ENCODE results near the gene PCED1B.
"Not testable (repeated sequence)": the region's sequence is repeated elsewhere in the genome, so short reads cannot be mapped to it uniquely, and the experiment has no call there.

The PCED1B gene

DNA sequence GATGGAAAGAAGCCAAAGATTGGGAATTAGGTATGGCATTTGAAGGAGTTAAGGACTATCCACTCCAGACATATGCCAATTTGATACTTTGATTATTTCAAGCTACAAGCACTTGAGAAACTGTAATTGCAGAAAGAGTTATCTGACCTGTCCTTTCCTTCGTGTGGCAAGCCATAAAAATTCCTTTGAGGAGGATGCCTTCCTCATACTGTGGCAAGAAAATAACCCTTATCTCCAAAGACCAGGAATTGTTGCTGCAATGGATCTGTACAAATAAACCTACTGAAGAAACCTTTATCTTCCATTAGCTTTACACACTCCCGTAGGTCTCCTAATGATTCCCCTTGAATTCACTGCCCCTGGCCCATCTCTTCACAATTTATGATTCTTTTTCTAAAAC is 165.4 kb downstream of the PCED1B start:
- no peak for DNase-seq

DNA sequence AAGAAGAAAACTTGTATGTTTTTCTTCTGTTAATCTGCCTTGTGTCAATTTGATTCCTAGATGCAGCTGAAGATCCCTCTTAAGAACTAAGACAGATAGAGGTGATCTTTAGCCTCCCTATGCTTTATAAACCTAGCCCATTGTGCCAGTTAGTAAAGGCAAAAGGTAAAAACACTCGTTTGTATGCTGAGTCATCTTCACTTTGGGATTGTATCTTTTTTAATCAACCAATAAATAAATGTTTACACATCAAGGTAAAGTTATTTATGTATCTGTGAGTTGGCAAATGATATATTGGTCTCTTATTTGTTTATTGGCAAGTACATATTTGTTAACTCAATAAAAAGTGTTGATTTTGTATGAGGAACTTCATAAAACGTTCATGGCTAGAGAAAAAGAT is 166.2 kb downstream of the PCED1B start:
- no peak for DNase-seq

DNA sequence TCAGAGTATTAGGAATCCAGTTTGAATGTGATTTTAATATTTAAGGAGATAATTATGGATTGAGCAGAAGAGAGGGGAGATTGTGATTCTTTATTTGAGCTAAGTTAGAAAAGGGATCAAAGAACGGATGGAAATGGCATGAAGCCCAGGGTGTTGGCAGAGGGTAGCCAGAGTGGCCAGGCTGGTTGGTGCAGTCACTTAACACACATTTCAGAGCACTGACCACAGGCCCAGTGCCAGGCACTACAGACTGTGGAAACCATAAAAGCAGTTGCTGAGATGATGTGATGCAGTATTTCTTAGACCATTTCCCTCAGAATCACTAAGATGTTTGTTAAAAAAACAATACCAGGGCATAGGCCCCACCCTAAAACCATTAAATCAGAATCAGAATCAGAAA is 168.0 kb downstream of the PCED1B start:
- DNase-seq, result no peak

DNA sequence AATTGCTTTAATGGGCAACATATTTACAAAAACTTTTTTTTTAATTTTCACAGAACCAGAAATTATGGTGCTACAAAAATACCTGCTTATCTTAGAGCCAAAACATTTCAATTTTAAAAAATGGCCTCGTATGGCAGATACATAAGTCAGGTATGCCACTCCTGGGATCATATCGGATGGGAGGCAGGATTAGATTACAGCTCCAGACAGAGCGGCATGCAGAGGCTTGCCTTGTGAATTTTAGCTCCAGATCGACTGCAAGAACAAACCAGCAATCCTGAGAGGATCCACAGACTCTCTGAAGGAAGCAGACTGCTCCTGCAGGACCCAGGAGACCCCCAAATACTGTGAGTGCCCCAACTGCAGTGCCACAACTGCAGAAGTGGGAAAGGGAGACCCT is 169.7 kb downstream of the PCED1B start:
- no peak for DNase-seq

DNA sequence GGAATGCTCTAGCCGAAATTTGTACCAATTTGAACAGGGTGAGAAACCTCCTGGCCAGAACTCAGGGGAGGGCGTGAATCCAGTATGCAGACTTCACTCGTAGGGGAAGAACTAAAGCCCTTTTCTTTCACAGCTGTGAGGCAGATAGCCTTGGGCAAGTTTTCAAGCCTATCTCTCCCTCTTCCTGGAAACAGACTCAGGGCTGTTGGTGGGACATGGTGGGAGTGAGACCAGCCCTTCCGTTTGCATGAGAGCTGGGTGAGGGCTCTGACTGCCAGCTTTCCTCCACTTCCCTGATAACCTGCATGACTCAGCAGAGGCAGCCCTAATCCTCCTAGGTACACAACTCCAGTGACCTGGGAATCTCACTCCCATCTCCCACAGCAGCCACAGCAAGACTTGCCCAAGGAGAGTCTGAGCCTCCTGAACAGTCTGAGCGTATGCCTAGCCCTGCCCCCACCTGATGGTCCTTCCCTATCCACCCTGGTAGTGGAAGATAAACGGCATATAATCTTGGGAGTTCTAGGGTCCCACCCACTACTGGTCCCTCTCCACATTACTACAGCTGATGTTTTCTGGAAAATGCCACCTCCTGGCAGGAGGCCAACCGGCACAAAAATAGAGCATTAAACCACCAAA is 170.4 kb downstream of the PCED1B start:
- DNase-seq, result no peak

- no peak for DNase-seq
Observed at GRCh38 chr12:47251919-47252318, 172.5 kb downstream of the PCED1B start.

- DNase-seq, result no peak
Observed at GRCh38 chr12:47264951-47265350, 185.5 kb downstream of the PCED1B start.

DNA sequence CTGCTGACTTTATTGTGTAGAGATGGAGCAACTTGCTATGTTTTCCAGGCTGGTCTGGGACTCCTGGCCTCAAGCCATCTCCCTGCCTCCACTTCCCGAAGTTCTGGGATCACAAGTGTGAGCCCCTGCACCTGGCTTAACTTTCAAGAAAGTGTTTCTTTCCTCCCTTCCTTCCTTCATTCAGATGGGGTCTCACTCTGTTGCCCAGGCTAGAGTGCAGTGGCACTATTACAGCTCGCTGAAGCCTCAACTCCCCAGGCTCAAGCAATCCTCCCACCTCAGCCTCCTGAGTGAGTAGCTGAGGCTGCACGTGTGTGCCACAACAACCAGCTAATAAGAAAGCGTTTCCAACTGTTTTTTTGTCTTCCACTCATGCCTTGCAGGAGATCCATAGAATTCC is 186.0 kb downstream of the PCED1B start:
- DNase-seq, result no peak

- DNase-seq, result no peak
Observed at GRCh38 chr12:47267571-47267970, 188.2 kb downstream of the PCED1B start.

DNA sequence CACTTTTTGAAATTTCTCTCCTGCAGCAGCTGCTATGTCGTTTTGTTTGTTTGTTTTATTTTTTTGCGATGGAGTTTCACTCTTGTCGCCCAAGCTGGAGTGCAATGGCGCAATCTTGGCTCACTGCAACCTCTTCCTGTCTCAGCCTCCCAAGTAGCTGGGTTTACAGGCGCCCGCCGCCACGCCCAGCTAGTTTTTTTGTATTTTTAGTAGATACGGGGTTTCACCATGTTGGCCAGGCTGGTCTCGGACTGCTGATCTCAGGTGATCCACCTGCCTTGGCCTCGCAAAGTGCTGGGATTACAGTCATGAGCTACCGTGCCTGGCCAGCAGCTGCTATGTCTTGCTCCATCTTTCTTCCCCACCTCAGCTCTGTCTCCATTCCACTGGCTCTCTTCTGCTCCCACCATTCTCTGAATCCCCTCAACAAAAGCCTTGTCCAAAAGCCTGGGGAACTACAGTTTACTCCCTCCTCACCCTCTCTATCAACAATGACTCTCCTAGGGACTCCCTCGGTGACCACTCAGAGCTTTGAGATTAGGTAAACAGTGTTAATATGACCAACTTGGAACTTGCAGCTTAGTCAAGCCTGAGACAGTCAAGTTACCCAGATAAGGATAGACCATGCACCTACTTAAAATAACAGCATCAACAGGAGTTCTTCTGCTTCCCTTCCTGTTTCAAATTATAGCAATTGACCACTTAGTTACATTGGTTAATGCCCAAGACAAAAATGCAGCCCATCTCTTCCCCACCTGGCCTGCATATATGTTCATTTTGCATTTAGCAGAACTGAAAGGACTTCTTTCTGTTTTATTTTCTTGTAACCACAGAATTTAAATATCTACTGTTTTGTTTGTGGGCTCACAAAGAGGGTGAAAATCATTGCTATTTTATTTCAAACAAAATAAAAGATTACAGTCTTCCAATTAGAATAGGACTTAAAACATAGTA is 189.4 kb downstream of the PCED1B start:
- no peak for DNase-seq

GRCh38 chr12:47269916-47270315 is 190.5 kb downstream of the PCED1B start:
- no peak for DNase-seq

DNA sequence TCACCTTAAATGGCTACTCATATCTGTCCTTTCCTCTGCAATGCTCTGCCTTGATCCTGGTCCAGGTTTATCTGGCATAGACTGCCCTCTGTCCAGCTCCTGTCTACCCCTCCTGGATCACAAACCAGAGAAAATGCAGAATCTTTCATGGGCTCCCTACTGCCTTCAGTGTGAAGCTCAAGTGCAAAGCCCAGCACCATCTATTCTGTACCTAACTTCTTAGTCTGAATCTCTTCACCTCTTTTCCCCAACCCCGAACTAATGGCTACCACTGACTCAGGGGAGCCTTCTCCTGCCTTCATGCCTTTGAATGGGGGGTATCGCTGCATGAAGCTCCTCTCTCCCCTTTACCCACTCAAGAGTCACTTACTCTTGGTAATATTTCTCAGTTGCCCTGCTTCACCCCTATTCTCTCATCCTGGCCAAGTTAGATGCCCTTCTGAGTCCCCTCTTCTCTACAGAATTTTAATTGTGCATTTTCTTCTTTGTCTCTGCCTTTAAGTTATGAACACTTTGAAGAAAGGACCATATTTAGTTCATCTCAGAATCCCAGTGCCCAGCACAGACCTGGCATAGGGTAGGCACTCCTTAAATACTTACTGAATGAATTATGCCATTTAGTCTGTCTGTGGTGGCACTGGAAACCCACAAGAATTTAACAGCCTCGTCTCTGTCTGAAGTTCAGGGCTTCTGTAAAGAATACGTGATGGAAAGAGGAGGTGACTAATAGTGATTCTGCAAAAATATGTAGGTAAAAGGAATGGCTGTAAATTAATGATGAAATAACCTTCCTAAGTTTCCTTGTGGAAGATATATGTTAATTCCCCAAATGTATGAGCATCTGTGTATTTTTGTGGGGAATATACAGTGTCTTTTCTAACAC is 191.6 kb downstream of the PCED1B start:
- no peak for DNase-seq

DNA sequence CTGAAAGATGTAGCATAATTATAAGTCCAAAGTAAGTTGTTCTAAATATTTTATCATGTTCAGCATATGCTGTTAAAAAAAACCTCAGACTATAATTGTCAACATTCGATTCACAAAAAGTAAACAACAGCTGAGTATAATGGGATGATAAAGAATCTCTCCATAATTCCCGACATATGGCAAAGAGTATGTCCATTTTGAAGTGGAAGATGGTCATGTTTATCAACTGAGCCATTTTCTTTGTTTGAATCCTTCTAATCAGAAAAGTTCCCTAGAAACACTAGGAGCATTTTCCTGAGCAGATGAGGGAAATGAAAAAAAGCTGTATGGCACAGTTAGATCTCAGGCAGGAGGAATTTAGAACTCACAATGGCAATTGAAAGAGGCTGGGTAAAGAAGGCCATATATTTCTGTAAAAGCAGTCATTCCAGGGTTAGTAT is 192.4 kb downstream of the PCED1B start:
- DNase-seq, result no peak

DNA sequence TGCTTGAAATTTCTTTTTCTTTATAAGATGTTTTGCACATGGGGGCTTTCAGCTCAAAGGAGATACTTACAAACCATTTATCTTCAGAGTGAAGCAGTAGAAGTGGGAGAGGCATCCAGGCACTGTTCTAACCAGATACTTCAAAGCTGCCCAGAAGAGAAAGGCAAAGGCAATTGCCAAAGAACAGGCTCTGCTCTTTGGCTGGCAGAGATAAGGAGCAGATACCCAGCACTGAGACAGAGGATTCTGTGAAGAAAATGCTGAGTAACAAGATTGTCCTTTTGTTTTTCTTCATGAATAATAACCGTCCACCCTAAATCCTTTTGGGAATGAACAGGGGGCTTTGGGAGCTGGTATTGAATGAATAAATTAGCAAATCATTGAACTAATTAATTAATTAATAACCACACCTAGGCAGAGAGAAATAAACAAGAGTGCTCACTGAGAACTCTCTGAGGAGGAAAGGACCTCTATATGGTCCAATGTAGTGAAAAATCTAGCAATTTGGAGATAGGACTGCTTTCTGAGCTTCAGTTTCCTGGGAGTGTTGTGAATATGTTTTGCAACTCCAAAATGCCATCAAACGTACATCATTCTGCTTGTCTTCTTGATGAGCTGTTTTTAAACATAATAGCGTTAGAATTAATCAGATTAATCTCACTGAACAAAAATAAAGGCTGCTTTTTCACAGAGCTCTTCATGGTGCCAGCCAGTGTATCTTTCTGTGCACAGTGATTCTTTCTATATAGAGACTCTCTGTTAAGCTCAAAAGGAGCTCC is 193.2 kb downstream of the PCED1B start:
- DNase-seq, result no peak

DNA sequence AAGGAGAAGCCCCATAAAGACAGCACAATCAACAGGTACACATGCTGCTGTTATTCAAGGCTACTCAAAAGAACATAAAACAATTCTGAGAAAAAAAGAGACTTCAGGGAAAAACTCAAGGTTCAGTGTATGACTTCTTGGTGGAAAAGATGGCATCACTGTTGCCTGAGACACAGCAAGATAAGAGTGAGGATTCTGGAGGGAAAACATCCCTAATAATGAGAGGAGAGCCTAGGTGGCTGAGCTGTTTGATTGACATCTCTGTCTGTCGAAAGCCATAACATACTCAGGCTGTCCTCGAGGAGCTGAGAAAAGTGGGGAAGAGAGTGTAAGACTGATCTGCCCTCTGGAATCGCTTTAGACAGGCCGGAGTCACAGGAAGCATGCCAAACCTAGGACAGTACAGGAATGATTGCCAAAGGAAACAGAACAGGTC is 193.8 kb downstream of the PCED1B start:
- no peak for DNase-seq

- DNase-seq, result no peak
Observed at GRCh38 chr12:47274760-47275159, 195.3 kb downstream of the PCED1B start.

GRCh38 chr12:47276253-47276620 is 196.8 kb downstream of the PCED1B start:
- DNase-seq, result no peak

DNA sequence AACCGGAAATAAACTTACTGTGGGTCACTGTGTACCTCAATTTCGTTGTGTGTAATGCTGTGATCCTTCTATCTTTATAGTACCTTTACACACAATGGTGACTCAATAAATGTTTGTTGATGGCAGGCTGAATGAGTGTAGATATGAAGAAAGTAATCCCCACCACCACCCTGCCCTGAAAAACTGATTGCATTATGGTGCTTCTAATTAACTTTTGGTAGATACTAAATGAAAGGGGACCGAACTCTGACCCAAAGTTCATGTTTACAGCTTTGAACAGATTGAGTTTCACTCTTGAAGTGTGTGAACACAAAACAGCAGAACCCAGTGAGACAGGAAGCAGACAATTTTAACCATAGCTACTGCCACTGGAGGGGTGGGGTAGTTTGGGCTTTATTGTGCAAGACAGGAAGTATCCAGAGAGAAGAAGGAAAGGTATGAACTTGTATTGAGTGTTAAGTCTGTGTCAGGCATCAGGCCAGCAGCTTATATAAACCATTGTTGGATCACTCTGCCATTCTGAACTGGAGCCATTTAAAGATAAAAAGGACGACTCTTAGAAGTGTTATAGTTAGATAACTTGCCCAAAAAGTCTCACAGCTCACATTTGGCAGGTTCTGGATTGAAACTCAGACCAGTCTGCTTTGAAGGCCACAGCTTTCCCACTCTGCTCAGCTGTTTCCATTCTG is 197.3 kb downstream of the PCED1B start:
- peak; percentile 11 for DNase-seq

DNA sequence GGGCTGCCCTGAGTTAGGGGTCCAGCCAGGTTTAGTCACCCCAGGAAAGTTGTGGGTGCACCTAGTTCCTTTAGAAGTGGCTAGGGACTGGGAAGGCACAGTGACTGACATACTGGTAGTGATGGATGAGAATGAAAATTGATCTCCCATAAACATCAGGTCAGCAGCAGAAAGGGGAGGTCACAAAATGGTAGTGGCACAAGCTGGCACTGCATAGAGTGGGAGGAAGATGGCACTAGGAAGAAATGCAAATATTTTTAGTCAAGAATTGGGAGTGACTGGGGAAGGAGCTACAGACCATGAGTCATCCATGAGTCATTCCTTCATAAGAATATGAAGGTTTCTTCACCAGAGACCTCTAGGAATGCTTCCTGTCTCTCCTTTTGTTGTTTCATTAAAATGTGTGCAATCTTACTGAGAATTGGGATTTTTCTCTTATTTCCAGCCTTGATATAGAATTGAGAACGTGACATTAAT is 198.6 kb downstream of the PCED1B start:
- DNase-seq, result no peak

DNA sequence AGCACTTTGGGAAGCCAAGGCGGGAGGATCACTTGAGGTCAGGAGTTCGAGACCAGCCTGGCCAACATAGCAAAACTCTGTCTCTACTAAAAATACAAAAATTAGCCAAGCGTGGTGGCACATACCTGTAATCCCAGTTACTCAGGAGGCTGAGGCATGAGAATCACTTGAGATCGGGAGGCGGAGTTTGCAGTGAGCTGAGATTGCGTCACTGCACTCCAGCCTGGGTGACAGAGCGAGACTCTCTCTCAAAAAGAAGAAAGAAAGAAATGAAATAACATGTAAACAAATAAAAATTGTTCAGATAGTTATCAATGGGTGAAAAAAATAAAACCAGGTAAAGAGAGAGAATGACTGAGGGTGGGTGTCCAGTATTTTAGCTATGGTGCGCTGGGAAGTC is 200.3 kb downstream of the PCED1B start:
- not testable (repeated sequence) for DNase-seq

GRCh38 chr12:47280543-47281300 is 201.3 kb downstream of the PCED1B start:
- DNase-seq, result no peak
